Upper lobe of left lung (tissue), 6 donors: Measurements from ENCODE around the gene CHST7. TPM values are rescaled to one million over a fixed set of nuclear protein-coding genes. Genes with fewer than 3 reads are reported as not detected.

Experiments
- ATAC-seq, 2 donors: fragments of 200-7000 bp; cut with Tn5 transposase; one replicate each; pipeline ENCODE4 v1.9.1; 2022; ENCODE audit warnings: mild to moderate bottlenecking in 2 of 2, moderate library complexity in 2 of 2; ENCODE audit not compliant: low FRiP score in 2 of 2
- DNase-seq, 2 donors: peaks; one replicate each; pipeline ENCODE4 v3.0.0-alpha.2; 2019 to 2020
- H3K27ac ChIP-seq, 4 donors: fragments of 200-600 bp; sonication (generic); one replicate each; pipeline ENCODE4 v1.5.1; 2016 to 2019
- H3K27me3 ChIP-seq, 4 donors: fragments of 200-600 bp; sonication (generic); one replicate each; pipeline ENCODE4 v1.5.1; 2017 to 2019
- H3K36me3 ChIP-seq, 4 donors: fragments of 200-600 bp; sonication (generic); one replicate each; pipeline ENCODE4 v1.5.1; 2016 to 2019
- H3K4me1 ChIP-seq, 4 donors: fragments of 200-600 bp; sonication (generic); one replicate each; pipeline ENCODE4 v1.5.1; 2018 to 2019
- H3K4me3 ChIP-seq, 4 donors: fragments of 200-600 bp; sonication (generic); one replicate each; pipeline ENCODE4 v1.5.1; 2017 to 2019; ENCODE audit warnings: mild to moderate bottlenecking in 2 of 4, moderate library complexity in 1 of 4
- H3K9me3 ChIP-seq, 4 donors: fragments of 200-600 bp; sonication (generic); one replicate each; pipeline ENCODE4 v1.5.1; 2018 to 2019
- EP300 ChIP-seq, 4 donors: sonication (generic); formaldehyde crosslinking; IDR thresholded peaks; one replicate each; pipeline ENCODE4 v1.5.1; 2017; ENCODE audit warnings: antibody characterized with exemption in 4 of 4, control low read depth in 2 of 4
- POLR2A ChIP-seq, 4 donors: fragments of 450-650 bp; IDR thresholded peaks; one replicate each; pipeline ENCODE4 v1.5.1; 2016 to 2017; ENCODE audit warnings: antibody characterized with exemption in 4 of 4, mild to moderate bottlenecking in 2 of 4
- POLR2AphosphoS5 ChIP-seq, 2 donors: sonication (generic); formaldehyde crosslinking; IDR thresholded peaks; one replicate each; pipeline ENCODE4 v1.5.1; 2017; ENCODE audit warnings: antibody characterized with exemption in 2 of 2
- WGBS, 2 donors: methylation state at CpG; one replicate each; pipeline ENCODE4 v1.1.5; 2017 to 2018; 5-methylcytosine and 5-hydroxymethylcytosine counted together
- total RNA-seq, 6 donors: library from RNA; depleted of rRNA in 4 of 6; stranded (reverse); fragments of >200 nt in 4 of 6; gene quantifications; one replicate each; pipeline versions ENCODE4 v1.1.0 to v1.2.1, GENCODE V29; 2016 to 2021
- TF ChIP-seq, protein P1 (sequence below), 6 experiments: fragments of 450-650 bp in 4 of 6; fragments of 200-600 bp in 2 of 6; sonication (generic) in 2 of 6; IDR thresholded peaks; one replicate each; pipeline ENCODE4 v1.5.1; 2016 to 2019; ENCODE audit warnings: antibody characterized with exemption in 6 of 6
- donor health status: DM: no; HTN: no; CAD: no; lungs with moderate emphysema.
- donor health status: DM: no; HTN: yes; CAD: no; lungs with severe emphysema.

CHST7 gene
- total RNA-seq, 6 donors from 2014 or later = 5.3 to 14.7 (median 9.1) TPM

GRCh38 chrX:46597208-46597607 is 23.6 kb downstream of the CHST7 start:
- no peak overlapping the region for H3K4me3 ChIP-seq
- no peaks in the 10 kb centered on the region for H3K36me3 ChIP-seq
- no peak for DNase-seq
- 86 to 95% methylated on average over 8 of the region's 8 CpGs for WGBS, 2 donors
- H3K9me3 ChIP-seq = no peaks in the 10 kb centered on the region
- no peaks in the 10 kb centered on the region for H3K27me3 ChIP-seq
- H3K27ac ChIP-seq = no peak overlapping the region
- ATAC-seq = no peak
- TF ChIP-seq POLR2A (IDR thresholded peaks at IDR 0.05) (no peak), POLR2AphosphoS5 (IDR thresholded peaks at IDR 0.05) (no peak), EP300 (IDR thresholded peaks at IDR 0.05) (no peak)
- TF ChIP-seq, protein P1, sequence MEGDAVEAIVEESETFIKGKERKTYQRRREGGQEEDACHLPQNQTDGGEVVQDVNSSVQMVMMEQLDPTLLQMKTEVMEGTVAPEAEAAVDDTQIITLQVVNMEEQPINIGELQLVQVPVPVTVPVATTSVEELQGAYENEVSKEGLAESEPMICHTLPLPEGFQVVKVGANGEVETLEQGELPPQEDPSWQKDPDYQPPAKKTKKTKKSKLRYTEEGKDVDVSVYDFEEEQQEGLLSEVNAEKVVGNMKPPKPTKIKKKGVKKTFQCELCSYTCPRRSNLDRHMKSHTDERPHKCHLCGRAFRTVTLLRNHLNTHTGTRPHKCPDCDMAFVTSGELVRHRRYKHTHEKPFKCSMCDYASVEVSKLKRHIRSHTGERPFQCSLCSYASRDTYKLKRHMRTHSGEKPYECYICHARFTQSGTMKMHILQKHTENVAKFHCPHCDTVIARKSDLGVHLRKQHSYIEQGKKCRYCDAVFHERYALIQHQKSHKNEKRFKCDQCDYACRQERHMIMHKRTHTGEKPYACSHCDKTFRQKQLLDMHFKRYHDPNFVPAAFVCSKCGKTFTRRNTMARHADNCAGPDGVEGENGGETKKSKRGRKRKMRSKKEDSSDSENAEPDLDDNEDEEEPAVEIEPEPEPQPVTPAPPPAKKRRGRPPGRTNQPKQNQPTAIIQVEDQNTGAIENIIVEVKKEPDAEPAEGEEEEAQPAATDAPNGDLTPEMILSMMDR (IDR thresholded peaks at IDR 0.05) = no peak
- H3K4me1 ChIP-seq = no peaks in the 10 kb centered on the region

DNA sequence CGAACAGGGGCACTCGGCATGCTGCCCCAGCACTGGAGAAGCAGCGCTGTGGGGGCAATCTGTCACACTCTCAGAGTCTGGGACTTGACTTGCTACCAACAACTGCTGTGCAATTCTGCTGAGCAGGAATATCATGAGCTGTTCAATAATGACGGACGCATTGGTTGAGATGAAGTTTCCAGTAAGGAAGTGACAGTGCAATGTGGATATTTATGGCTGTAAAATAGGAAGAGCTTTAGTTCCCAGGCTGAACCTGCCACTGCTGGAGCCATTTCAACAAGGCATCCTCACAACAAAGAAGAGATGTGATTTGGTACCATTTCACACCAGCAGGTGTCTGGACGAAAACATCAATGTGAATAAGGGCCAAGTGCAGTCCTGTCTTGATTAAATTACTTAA is 24.2 kb downstream of the CHST7 start:
- H3K36me3 ChIP-seq = no peaks in the 10 kb centered on the region
- H3K27me3 ChIP-seq = no peaks in the 10 kb centered on the region
- TF ChIP-seq EP300 (IDR thresholded peaks at IDR 0.05) (no peak), POLR2A (IDR thresholded peaks at IDR 0.05) (no peak), POLR2AphosphoS5 (IDR thresholded peaks at IDR 0.05) (no peak)
- TF ChIP-seq, protein P1 (IDR thresholded peaks at IDR 0.05) = no peak
- WGBS, 2 donors = 67 to 75% methylated on average over 4 to 6 of the region's 6 CpGs
- no peak overlapping the region for H3K27ac ChIP-seq
- no peak for DNase-seq
- H3K4me1 ChIP-seq = no peaks in the 10 kb centered on the region
- no peak overlapping the region for H3K4me3 ChIP-seq
- no peaks in the 10 kb centered on the region for H3K9me3 ChIP-seq
- no peak for ATAC-seq

GRCh38 chrX:46599051-46599560 is 25.5 kb downstream of the CHST7 start:
- DNase-seq (no peak), ATAC-seq (no peak)
- H3K36me3 ChIP-seq = no peaks in the 10 kb centered on the region
- no peak overlapping the region for H3K4me3 ChIP-seq
- H3K27me3 ChIP-seq = no peaks in the 10 kb centered on the region
- H3K9me3 ChIP-seq = no peaks in the 10 kb centered on the region
- TF ChIP-seq, protein P1 (IDR thresholded peaks at IDR 0.05) = no peak
- TF ChIP-seq POLR2AphosphoS5 (IDR thresholded peaks at IDR 0.05) = no peak
- no peak for TF ChIP-seq POLR2A (IDR thresholded peaks at IDR 0.05)
- TF ChIP-seq EP300 (IDR thresholded peaks at IDR 0.05) = no peak
- WGBS, 2 donors = 26% methylated on average over 1 of the region's 1 CpG; no CpG with 5 or more reads in 1 of the 2 donors
- H3K4me1 ChIP-seq = no peaks in the 10 kb centered on the region
- no peak overlapping the region for H3K27ac ChIP-seq

- Histone ChIP-seq H3K4me1 (no peaks in the 10 kb centered on the region), H3K27me3 (peaks cover 0 to 4% (median 0%) of the 10 kb centered on the region in 4 donors), H3K9me3 (no peaks in the 10 kb centered on the region), H3K36me3 (no peaks in the 10 kb centered on the region), H3K4me3 (no peak overlapping the region), H3K27ac (no peak overlapping the region)
- TF ChIP-seq POLR2A (IDR thresholded peaks at IDR 0.05) = no peak
- TF ChIP-seq, protein P1 (IDR thresholded peaks at IDR 0.05) = no peak
- no peak for TF ChIP-seq EP300 (IDR thresholded peaks at IDR 0.05)
- TF ChIP-seq POLR2AphosphoS5 (IDR thresholded peaks at IDR 0.05) = no peak
- ATAC-seq (no peak), DNase-seq (no peak)
- 64 to 74% methylated on average over 6 of the region's 6 CpGs for WGBS, 2 donors
Measured at GRCh38 chrX:46601283-46601682, 27.7 kb downstream of the CHST7 start.

DNA sequence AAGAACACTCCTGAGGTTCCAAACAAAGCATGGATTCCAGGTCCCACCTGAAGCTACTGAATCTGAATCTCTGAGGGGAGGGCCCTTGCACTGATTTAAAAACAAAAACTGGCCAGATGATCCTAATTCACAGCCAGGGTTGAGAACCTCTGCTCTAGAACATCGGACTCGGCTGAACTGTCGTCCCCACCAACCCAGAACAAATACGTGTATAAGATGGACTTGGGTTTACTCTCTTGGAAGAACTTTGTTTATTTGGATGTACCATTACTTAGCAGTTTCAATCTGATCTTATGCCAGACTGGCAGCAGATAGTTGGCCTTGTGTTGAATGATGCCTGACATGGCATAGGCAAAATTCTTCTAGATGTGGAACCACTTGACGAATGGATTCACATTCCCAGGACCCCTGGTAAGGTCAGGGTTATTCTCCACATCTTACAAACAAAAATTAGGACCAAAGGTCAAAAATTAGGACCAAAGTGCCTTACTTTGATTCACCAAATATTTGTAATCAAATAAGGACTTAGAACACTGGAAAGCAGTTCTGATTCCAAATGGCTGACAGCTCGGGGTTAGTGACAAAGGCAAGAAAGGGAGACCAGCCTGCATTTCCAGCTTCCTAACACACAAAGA is 29.0 kb downstream of the CHST7 start:
- WGBS, 2 donors = 88 to 98% methylated on average over 5 to 6 of the region's 6 CpGs
- Histone ChIP-seq H3K4me3 (no peak overlapping the region), H3K27me3 (peaks cover 0 to 4% (median 0%) of the 10 kb centered on the region in 4 donors), H3K4me1 (no peaks in the 10 kb centered on the region), H3K36me3 (no peaks in the 10 kb centered on the region), H3K9me3 (no peaks in the 10 kb centered on the region), H3K27ac (no peak overlapping the region)
- DNase-seq (no peak), ATAC-seq (no peak)
- no peak for TF ChIP-seq POLR2AphosphoS5 (IDR thresholded peaks at IDR 0.05)
- no peak for TF ChIP-seq POLR2A (IDR thresholded peaks at IDR 0.05)
- TF ChIP-seq EP300 (IDR thresholded peaks at IDR 0.05) = no peak
- TF ChIP-seq, protein P1 (IDR thresholded peaks at IDR 0.05) = no peak
